Hematopoietic multipotent progenitor cell (in vitro differentiated cells): ENCODE data around the gene S100P. TPM values are rescaled to one million over a fixed set of nuclear protein-coding genes. Genes with fewer than 3 reads are reported as not detected.
A peak's percentile ranks its signal among the peaks of the same experiment; 100 is the strongest.
"Not testable (repeated sequence)": the region's sequence is repeated elsewhere in the genome, so short reads cannot be mapped to it uniquely, and the experiment has no call there.

Experiments
- DNase-seq, 3 donors: peaks; one replicate each; pipeline ENCODE4 v3.0.0-alpha.2; 2011 to 2015; ENCODE audit warnings: low read depth in 2 of 3, low spot score in 2 of 3
- total RNA-seq: library from RNA; depleted of rRNA; stranded (reverse); fragments of >200 nt; gene quantifications from one replicate; pipeline ENCODE4 v1.2.3, GENCODE V29; 2012

The S100P gene
- total RNA-seq, 1 donor, result 0.27 TPM

- peak; percentile 58 to 76 (median 67) for DNase-seq
Measured at GRCh38 chr4:6720202-6720699, 26.6 kb downstream of the S100P start.

- DNase-seq, result no peak
Measured at GRCh38 chr4:6721121-6721520, 27.4 kb downstream of the S100P start.

GRCh38 chr4:6722891-6723290 lies 29.2 kb downstream of the S100P start:
- no peak for DNase-seq

- DNase-seq, result no peak
Measured at GRCh38 chr4:6723851-6724250, 30.2 kb downstream of the S100P start.

GRCh38 chr4:6724421-6725111 lies 30.9 kb downstream of the S100P start:
- no peak for DNase-seq

GRCh38 chr4:6725427-6725961 lies 31.8 kb downstream of the S100P start:
- DNase-seq, result not testable (repeated sequence)

GRCh38 chr4:6727081-6727942 lies 33.6 kb downstream of the S100P start:
- no peak for DNase-seq

- no peak for DNase-seq
Measured at GRCh38 chr4:6727943-6728250, 34.2 kb downstream of the S100P start.

- no peak for DNase-seq
Measured at GRCh38 chr4:6728320-6729029, 34.8 kb downstream of the S100P start.

GRCh38 chr4:6730603-6731317 lies 37.1 kb downstream of the S100P start:
- peak in 2 of 3 donors; percentile 61 to 66 for DNase-seq

GRCh38 chr4:6731318-6731675 lies 37.6 kb downstream of the S100P start:
- no peak for DNase-seq

- DNase-seq, result no peak
Measured at GRCh38 chr4:6731780-6732179, 38.1 kb downstream of the S100P start.

- no peak for DNase-seq
Measured at GRCh38 chr4:6732441-6733357, 39.0 kb downstream of the S100P start.

- no peak for DNase-seq
Measured at GRCh38 chr4:6733358-6734164, 39.9 kb downstream of the S100P start.

- DNase-seq, result no peak
Measured at GRCh38 chr4:6734165-6734786, 40.6 kb downstream of the S100P start.

- DNase-seq, result no peak
Measured at GRCh38 chr4:6739920-6740319, 46.2 kb downstream of the S100P start.

- DNase-seq, result no peak
Measured at GRCh38 chr4:6740347-6740746, 46.7 kb downstream of the S100P start.

- DNase-seq, result no peak
Measured at GRCh38 chr4:6742507-6742906, 48.8 kb downstream of the S100P start.
